Activated T-helper 2 cell treated with anti-CD3 and anti-CD28 coated beads, Interferon-gamma antibody, Interleukin-2, Interleukin-4, amounts not matched to agents 10 μg/mL and 5 μg/mL and 100 μg/mL, durations not matched to agents 14 hours and 24 hours and 36 hours (primary cell): ENCODE results near the gene STRADB. TPM values are rescaled to one million over a fixed set of nuclear protein-coding genes. Genes with fewer than 3 reads are reported as not detected.

Source experiments
- DNase-seq: peaks from one replicate; pipeline ENCODE4 v3.0.0; 2021; ENCODE audit warnings: low spot score
- H3K27ac Mint-ChIP-seq: one replicate; pipeline ENCODE4 v1.8.0; 2021; ENCODE audit warnings: mixed read lengths
- H3K27me3 Mint-ChIP-seq: one replicate; pipeline ENCODE4 v1.8.0; 2021; ENCODE audit warnings: low read depth, mixed read lengths
- H3K36me3 Mint-ChIP-seq: one replicate; pipeline ENCODE4 v1.8.0; 2021; ENCODE audit warnings: low read depth, mixed read lengths
- H3K4me1 Mint-ChIP-seq: one replicate; pipeline ENCODE4 v1.8.0; 2021; ENCODE audit warnings: low read depth, mixed read lengths
- H3K4me3 Mint-ChIP-seq: one replicate; pipeline ENCODE4 v1.8.0; 2021; ENCODE audit warnings: low read depth, mild to moderate bottlenecking, moderate library complexity, mixed read lengths
- H3K9me3 Mint-ChIP-seq: one replicate; pipeline ENCODE4 v1.8.0; 2021; ENCODE audit warnings: mixed read lengths
- intact Hi-C: fragments of 100-400 bp; cut with micrococcal nuclease; formaldehyde crosslinking; loops from one replicate; pipeline ENCODE4 v1.15.1; 2023
- total RNA-seq: library from RNA; stranded (reverse); gene quantifications from 2 replicates; pipeline ENCODE4 v1.2.3, GENCODE V29; 2022

The STRADB gene, protein sequence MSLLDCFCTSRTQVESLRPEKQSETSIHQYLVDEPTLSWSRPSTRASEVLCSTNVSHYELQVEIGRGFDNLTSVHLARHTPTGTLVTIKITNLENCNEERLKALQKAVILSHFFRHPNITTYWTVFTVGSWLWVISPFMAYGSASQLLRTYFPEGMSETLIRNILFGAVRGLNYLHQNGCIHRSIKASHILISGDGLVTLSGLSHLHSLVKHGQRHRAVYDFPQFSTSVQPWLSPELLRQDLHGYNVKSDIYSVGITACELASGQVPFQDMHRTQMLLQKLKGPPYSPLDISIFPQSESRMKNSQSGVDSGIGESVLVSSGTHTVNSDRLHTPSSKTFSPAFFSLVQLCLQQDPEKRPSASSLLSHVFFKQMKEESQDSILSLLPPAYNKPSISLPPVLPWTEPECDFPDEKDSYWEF
- total RNA-seq = 20.7 and 23.1 TPM in 2 replicates

DNA sequence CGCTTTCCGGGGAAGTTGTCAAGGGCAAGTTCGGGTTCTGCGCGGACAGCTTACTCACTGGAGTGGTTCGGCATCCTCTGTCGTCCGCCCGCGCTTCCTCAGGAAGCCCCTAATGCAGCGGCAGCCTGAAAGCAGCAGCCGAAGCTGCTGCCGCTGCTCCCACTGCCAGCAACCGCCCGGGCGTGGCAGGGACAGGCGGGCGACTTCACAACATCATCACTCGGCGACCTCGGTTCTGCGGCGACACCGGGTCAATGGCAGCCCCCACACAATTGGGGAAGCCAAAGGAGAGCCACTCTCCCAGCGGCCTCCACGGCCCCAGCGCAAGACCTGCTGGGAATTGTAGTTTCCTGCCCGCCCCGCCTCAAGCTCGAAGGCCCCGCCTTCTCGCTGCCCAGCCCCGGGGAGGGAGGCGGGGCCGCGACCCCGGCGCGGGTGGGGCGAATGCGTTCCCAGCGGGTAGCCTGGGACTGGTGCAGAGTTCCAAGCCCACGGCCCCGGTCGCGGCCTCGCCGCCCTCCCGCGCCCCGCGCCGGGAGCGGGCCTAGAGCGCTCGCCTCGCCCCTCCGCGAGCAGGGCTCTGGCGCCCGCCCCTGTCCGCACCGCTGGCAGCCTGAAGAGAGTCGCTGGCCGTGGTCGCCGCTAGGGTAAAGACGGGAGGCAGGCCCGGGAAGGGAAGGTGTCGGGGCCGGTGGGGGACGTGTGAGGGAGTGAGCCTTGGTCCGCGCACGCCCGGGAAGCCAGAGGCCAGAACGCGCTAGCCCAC is at the start of gene STRADB, which contains the start of gene TRAK2:
Gene STRADB, plus strand, starts transcription at position 449 of the 766 bp plus-strand sequence. CDS start 3,101 bp downstream, outside the sequence.
Gene TRAK2, minus strand, starts transcription at position 167 of the 766 bp plus-strand sequence. CDS start 30,951 bp downstream, outside the sequence.
- intact Hi-C loops = loop anchor here (1.0 to 5.0 kb wide), 10 partner anchors 19 to 581 kb away; partner anchors contain the start of genes ALS2, CASP10, FZD7 and HYCC2
- no peaks in the 10 kb centered on the region for H3K9me3 Mint-ChIP-seq
- H3K27ac Mint-ChIP-seq = peak within 1 kb of the TSS; percentile 91
- H3K36me3 Mint-ChIP-seq = peaks cover 14% of the 10 kb centered on the region
- peak; percentile 95 for DNase-seq
- H3K4me3 Mint-ChIP-seq = peak within 1 kb of the TSS; percentile 92
- H3K4me1 Mint-ChIP-seq = peaks cover 46% of the 10 kb centered on the region
- peaks cover 8% of the 10 kb centered on the region for H3K27me3 Mint-ChIP-seq

DNA sequence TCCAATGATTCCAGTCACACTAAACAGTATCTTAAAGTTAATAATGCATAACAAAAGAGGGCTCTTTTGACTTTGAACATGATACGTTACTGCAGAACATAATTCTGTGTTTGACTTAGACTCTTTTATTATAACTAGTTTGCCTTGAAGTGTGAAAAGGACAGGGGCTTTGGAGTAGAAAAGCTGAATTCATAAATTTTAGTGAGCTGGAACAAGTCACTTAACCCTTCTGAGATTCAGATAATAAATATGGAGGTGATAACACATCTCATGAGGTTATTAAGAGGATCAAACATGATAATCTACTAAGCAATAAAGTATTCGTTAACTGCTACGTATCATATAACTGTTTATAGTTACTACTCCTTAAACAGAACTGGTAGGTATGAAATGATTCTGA is 49.7 kb upstream of the STRADB start:
- Mint-ChIP-seq H3K27ac (no peak overlapping the region), H3K9me3 (no peaks in the 10 kb centered on the region), H3K4me3 (no peak overlapping the region), H3K27me3 (no peaks in the 10 kb centered on the region), H3K36me3 (peaks cover 36% of the 10 kb centered on the region), H3K4me1 (peaks cover 24% of the 10 kb centered on the region)
- no peak for DNase-seq
- intact Hi-C loops = no loop called here

DNA sequence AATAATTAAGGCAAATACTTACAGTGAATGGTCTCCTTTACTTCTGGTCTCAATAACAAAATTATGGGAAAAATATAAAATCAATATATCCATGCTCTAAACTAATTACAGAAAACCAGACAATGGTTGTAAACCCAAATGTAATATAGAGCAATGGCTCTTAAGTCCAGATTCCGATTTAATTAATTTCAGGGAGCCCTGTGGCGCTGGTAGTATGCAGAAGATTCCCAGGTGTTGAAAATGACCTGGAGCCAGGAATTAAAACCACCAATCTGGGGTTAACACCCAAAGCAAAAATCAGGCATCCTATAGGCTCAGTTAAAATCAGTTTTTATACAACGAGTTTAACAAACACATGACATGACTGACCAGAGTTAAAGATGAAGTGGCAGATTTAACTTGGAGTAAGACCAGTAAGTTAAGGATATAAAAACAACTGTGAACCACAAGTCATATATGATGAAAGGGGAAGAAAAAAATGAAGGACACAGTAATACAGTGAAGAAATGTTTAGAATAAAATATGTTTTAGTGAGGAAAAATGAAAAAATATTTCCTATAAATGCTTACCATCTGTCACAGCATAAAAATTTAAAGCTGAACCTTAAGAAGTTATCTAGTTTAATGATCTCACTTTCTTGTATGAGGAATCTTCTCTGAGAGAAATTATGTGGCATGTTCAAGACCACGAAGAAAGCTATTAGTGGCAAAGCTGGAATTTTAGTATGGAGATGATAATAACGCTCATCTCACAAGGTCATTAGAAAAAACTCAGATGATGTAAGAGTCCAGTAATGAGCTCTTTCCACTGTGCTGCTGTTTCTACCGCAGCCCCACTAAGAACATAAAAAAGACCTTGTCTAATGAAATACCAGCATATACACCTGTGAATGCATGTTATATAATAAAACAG is 48.6 kb upstream of the STRADB start:
- Mint-ChIP-seq H3K36me3 (peaks cover 35% of the 10 kb centered on the region), H3K4me3 (no peak overlapping the region), H3K4me1 (peaks cover 31% of the 10 kb centered on the region), H3K9me3 (no peaks in the 10 kb centered on the region), H3K27ac (no peak overlapping the region), H3K27me3 (no peaks in the 10 kb centered on the region)
- intact Hi-C loops = no loop called here
- DNase-seq = no peak

DNA sequence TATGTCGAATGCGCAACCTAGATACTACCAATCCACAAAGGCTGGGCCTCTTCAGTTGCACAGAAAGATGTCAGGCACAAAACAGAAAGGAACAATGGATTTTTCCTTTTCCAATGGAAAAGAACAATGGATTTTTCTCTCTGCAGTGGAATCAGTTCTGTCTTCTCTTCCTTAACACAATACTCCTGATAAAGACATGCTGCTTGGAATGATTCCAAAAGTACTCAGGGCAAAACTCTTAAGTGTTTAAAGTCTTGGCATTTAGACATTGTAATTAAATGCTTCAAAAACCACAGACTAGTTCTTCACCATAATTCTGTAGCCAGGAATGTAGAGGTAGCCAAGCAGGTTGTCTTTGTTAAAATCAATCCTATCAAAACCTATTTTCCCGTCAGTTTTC is 47.7 kb upstream of the STRADB start:
- Mint-ChIP-seq H3K27me3 (no peaks in the 10 kb centered on the region), H3K4me3 (no peak overlapping the region), H3K9me3 (no peaks in the 10 kb centered on the region), H3K4me1 (peaks cover 32% of the 10 kb centered on the region), H3K27ac (no peak overlapping the region), H3K36me3 (peaks cover 33% of the 10 kb centered on the region)
- DNase-seq = no peak
- intact Hi-C loops = no loop called here

DNA sequence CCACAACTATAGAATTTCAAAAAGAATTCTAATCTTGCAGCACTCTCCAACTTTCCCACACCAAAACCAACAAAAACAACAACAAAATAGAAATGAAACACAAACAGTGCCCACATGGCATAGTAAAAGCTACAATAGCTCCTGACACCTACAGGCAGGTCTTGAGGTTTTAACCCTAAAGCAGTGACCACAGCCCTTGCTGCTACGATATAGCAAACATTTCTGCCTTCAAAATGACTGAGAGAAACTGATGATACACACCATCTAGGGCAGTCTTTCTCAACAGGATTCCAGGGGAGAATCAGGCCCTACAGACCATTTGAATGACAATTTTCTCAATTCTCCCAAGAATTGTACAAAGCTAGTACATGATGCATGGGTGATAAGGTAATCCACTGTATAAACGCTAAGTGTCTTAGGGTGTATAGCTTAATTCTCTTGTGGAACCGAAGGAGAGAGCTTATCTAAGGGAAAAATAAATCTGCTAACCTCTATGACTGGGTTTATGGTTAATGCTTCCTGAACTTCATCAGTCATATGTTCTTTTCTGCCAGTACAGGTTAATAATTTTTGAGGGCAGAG is 46.8 kb upstream of the STRADB start:
- Mint-ChIP-seq H3K36me3 (peaks cover 32% of the 10 kb centered on the region), H3K27me3 (no peaks in the 10 kb centered on the region), H3K27ac (no peak overlapping the region), H3K9me3 (no peaks in the 10 kb centered on the region), H3K4me3 (no peak overlapping the region), H3K4me1 (peaks cover 32% of the 10 kb centered on the region)
- no peak for DNase-seq
- intact Hi-C loops = no loop called here

DNA sequence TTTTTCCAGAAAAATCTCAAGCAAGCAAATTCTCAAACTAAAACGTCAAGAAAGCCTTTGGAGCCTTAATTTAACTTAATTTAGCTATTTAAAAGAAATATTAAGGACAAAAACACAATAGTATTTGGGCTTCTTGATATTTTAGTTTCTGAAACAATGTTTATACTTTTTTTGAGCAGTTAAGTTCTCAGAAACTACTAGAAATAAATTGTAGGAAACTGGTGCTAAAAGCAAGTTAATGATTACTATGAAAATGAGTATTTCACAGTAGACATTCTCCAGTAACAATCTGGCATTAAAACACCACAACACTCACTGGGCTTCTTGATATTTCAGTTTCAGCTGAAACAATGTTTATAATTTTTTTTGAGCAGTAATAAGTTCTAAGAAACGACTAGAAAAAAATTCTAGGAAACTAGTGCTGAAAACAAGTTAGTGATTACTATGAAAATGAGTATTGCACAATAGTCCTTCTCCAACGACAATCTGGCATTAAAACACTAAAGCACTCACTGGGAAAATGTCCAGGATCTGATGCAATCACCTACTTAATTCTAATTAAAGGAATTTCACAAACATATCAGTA is 45.4 kb upstream of the STRADB start:
- no peak for DNase-seq
- Mint-ChIP-seq H3K27ac (peak overlapping the region; percentile 20), H3K27me3 (no peaks in the 10 kb centered on the region), H3K4me1 (peaks cover 32% of the 10 kb centered on the region), H3K4me3 (no peak overlapping the region), H3K9me3 (no peaks in the 10 kb centered on the region), H3K36me3 (peaks cover 37% of the 10 kb centered on the region)
- intact Hi-C loops = loop anchor here (2.0 kb wide), 2 partner anchors 41 to 127 kb away; no protein-coding TSS in a partner anchor

DNA sequence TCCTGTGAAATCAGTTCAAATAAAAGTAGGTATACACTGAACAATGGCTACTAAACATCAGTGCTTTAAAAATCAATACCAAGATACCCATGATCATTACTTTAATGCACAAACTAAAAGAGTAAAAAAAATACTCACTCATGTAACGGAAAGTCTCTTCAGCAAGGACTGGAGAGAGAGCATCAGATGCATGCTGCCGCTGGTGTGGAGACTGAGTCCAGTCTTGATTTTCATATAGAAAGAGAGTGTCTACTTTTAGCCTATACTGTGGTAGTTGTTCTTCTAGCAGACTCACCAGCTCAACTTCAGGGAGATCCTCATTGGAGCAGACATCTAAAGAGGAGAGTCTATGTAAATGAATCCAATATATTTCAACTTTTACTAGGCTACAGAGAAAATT is 44.3 kb upstream of the STRADB start:
- Mint-ChIP-seq H3K36me3 (peaks cover 48% of the 10 kb centered on the region), H3K4me1 (peaks cover 32% of the 10 kb centered on the region), H3K4me3 (no peak overlapping the region), H3K27me3 (no peaks in the 10 kb centered on the region), H3K9me3 (no peaks in the 10 kb centered on the region), H3K27ac (no peak overlapping the region)
- no peak for DNase-seq
- intact Hi-C loops = loop anchor here (2.0 kb wide), 2 partner anchors 40 to 126 kb away; no protein-coding TSS in a partner anchor

DNA sequence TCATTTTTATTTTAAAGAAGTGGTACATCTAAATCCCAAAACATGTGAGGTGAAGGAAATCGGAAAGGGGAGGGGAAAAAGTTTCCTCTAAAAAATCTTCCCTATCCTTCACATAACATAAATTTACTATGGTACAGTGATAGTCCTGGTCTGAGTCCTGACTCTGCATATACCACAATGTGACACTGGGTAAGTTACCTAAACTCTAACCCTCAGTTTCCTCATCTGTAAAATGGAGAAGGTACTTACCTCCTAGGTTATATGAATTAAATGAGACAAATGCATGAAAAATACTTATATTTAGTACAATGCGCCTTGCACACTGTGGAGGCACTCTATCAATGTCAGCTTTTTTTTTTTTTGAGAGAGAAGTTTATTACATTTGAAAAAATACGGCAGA is 42.6 kb upstream of the STRADB start:
- DNase-seq = no peak
- Mint-ChIP-seq H3K27me3 (no peaks in the 10 kb centered on the region), H3K4me3 (no peak overlapping the region), H3K4me1 (peaks cover 34% of the 10 kb centered on the region), H3K27ac (no peak overlapping the region), H3K9me3 (no peaks in the 10 kb centered on the region), H3K36me3 (peaks cover 46% of the 10 kb centered on the region)
- intact Hi-C loops = no loop called here

DNA sequence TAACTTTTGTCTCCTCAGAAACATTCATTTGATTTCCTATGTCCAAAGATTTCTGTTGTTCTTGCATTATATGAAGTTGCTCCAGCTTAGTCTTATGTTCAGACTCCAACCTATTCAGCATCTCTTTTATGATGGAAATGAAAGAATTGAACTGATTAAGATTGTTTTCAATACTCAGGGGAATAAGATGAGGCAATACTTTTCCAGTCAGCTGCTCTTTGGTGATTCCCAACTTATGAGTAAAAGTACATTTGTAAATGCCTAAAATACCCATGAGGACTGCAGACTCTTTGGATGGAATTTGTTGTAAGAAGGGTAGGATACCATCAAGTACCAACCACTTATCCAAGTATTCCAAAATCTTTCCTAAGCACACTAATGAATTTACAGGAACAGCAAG is 40.1 kb upstream of the STRADB start:
- DNase-seq = no peak
- Mint-ChIP-seq H3K4me3 (no peak overlapping the region), H3K27ac (no peak overlapping the region), H3K4me1 (peaks cover 17% of the 10 kb centered on the region), H3K9me3 (no peaks in the 10 kb centered on the region), H3K36me3 (peaks cover 37% of the 10 kb centered on the region), H3K27me3 (no peaks in the 10 kb centered on the region)
- intact Hi-C loops = no loop called here

DNA sequence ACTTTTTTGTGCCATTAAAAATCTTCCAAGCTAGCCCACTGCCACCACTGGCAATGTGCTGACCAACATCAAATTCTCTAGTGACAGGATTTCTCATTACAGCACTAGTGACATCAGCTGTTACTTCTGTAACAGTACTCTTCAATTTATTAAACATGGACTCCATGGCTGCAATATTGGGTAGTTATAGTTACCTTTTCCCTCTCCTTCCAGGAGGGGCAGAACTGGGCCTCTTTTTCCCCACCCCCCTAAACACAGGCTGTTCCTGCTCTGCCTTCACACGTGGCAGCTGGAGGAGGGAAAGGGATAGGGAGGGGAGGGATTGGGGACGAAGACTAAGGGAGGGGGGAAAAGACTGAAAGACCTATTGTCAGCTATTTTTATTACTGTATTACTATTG is 38.4 kb upstream of the STRADB start:
- no peak for DNase-seq
- H3K4me3 Mint-ChIP-seq = no peak overlapping the region
- H3K27ac Mint-ChIP-seq = no peak overlapping the region
- intact Hi-C loops = no loop called here
- peaks cover 35% of the 10 kb centered on the region for H3K36me3 Mint-ChIP-seq
- no peaks in the 10 kb centered on the region for H3K9me3 Mint-ChIP-seq
- peaks cover 6% of the 10 kb centered on the region for H3K4me1 Mint-ChIP-seq
- H3K27me3 Mint-ChIP-seq = no peaks in the 10 kb centered on the region

DNA sequence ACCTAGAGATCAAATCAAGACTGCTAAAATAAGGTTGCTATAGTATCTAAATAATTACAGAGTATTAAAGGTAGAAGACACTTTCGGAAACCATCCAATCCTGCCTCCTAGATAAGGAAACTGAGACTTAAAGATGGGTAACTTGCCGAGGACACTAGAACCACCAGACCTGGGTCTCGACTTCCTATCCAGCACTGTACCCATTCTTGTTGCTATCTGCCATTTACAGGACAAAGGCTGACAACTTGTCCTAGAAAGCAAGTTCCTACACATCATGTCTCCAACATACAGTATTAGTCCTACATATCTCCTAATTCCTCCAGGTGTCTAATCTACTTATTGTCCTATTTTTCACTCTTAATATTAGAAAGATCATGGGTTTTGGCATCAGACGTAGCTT is 38.0 kb upstream of the STRADB start:
- Mint-ChIP-seq H3K4me1 (peaks cover 6% of the 10 kb centered on the region), H3K27me3 (no peaks in the 10 kb centered on the region), H3K36me3 (peaks cover 35% of the 10 kb centered on the region), H3K4me3 (no peak overlapping the region), H3K27ac (no peak overlapping the region), H3K9me3 (no peaks in the 10 kb centered on the region)
- intact Hi-C loops = no loop called here
- DNase-seq = no peak
